ENCODE data around the gene PHKG1. TPM values are rescaled to one million over a fixed set of nuclear protein-coding genes. Genes with fewer than 3 reads are reported as not detected.
"Not testable (repeated sequence)": the region's sequence is repeated elsewhere in the genome, so short reads cannot be mapped to it uniquely, and the experiment has no call there.

Gene PHKG1
- total and polyA plus RNA-seq, 2 of the 8 experiments (the other 6 are each of a cell fraction or from before 2014, with no cell fraction given): 0.03 to 0.61 TPM

GRCh38 chr7:56047446-56048116 lies 45.2 kb downstream of the PHKG1 start:
- H4K91ac ChIP-seq (replicated peaks; ENCODE audit: insufficient read length, low read length); H3K4me2 ChIP-seq (ENCODE audit: insufficient read depth in 1 of 2, low read depth in 2 of 2, low read length in 2 of 2); H2BK15ac ChIP-seq (ENCODE audit: low read length); H3K23me2 ChIP-seq (ENCODE audit: low read depth, low read length); H3K4ac ChIP-seq (replicated peaks; ENCODE audit: insufficient read length, low read depth, low read length); H3K14ac ChIP-seq (ENCODE audit: insufficient read length); H2AK5ac ChIP-seq (ENCODE audit: low read depth, low read length); H3K79me1 ChIP-seq (ENCODE audit: low read depth, low read length); H3K4me3 ChIP-seq (ENCODE audit: extremely low read depth in 1 of 4, insufficient read depth in 2 of 4, low read depth in 3 of 4, low read length in 4 of 4); H4K8ac ChIP-seq (ENCODE audit: extremely low read depth, insufficient read depth, low read length); FAIRE-seq; H2BK20ac ChIP-seq (ENCODE audit: low read length); H3K9ac ChIP-seq (replicated peaks in 1 of 4; ENCODE audit: extremely low read depth in 1 of 4, low read depth in 3 of 4, low read length in 3 of 4); H3K27me3 ChIP-seq (replicated peaks in 1 of 4; ENCODE audit: control insufficient read depth in 3 of 4, extremely low read depth in 1 of 4, insufficient read depth in 3 of 4, low read length in 3 of 4); H4K5ac ChIP-seq (ENCODE audit: insufficient read length, low read depth, low read length); H3K4me1 ChIP-seq (replicated peaks in 1 of 4; ENCODE audit: control insufficient read depth in 3 of 4, insufficient read depth in 4 of 4, low read length in 3 of 4); H2BK5ac ChIP-seq (ENCODE audit: low read depth, low read length); H3K56ac ChIP-seq (replicated peaks; ENCODE audit: insufficient read length, low read depth, low read length); CTCF ChIA-PET (ENCODE audit: partially characterized antibody); H3K23ac ChIP-seq (ENCODE audit: insufficient read length); H4K20me1 ChIP-seq (replicated peaks in 1 of 2; ENCODE audit: control insufficient read depth in 1 of 2, insufficient read depth in 2 of 2, low read length in 2 of 2); H2BK120ac ChIP-seq (replicated peaks; ENCODE audit: low read depth, low read length); H3K18ac ChIP-seq (ENCODE audit: extremely low read depth, low read length); H3K9me3 ChIP-seq (ENCODE audit: insufficient read depth in 2 of 2, low read depth in 1 of 2, low read length in 1 of 2); H3K36me3 ChIP-seq (ENCODE audit: control insufficient read depth in 2 of 4, insufficient read depth in 4 of 4, low read length in 3 of 4); H3K27ac ChIP-seq (ENCODE audit: low read depth, low read length); DNase-seq (ENCODE audit: low read depth in 1 of 2, low spot score in 2 of 2); H2AFZ ChIP-seq (ENCODE audit: low read length); H2BK12ac ChIP-seq (ENCODE audit: low read depth, low read length): not testable (repeated sequence)
- POLR2A ChIA-PET (ENCODE audit: partially characterized antibody): interaction anchor here (1.5 to 44.4 kb wide), 2 partner anchors 10 to 24 kb away, joined by 3 to 869 read pairs; no protein-coding TSS in a partner anchor
- peaks cover 7 to 28% of the 10 kb centered on the region in 2 experiments for H3K79me2 ChIP-seq (ENCODE audit: control insufficient read depth in 1 of 2, insufficient read depth in 2 of 2, low read length in 2 of 2)
- 91% methylated on average over 11 of the region's 11 CpGs; no CpG with 5 or more reads in 1 of the 2 experiments for whole genome bisulfite sequencing, 2 experiments (ENCODE audit: extremely low coverage in 1 of 2, insufficient coverage in 1 of 2, insufficient read length in 1 of 2, insufficient replicate concordance in 2 of 2, low coverage in 1 of 2, low lambda C conversion rate in 2 of 2, missing lambda C conversion rate in 1 of 2)

Measured in H1 (cell line).